NCI-H2171 treated with DMSO at 0.1 percent for 48 hours (cell line): Measurements from ENCODE around the gene TBC1D17.

Experiments used
- DNase-seq: peaks from one replicate; lab custom pipeline; 2025; lab: John Stamatoyannopoulos, UW

The TBC1D17 gene

GRCh38 chr19:49861541-49862378 is 15.7 kb upstream of the TBC1D17 start:
- no peak for DNase-seq

GRCh38 chr19:49862391-49863253 is 14.9 kb upstream of the TBC1D17 start:
- no peak for DNase-seq

GRCh38 chr19:49863254-49863934 is 14.1 kb upstream of the TBC1D17 start:
- no peak for DNase-seq

GRCh38 chr19:49863935-49864320 is 13.6 kb upstream of the TBC1D17 start:
- no peak for DNase-seq

GRCh38 chr19:49864890-49865289 is 12.6 kb upstream of the TBC1D17 start:
- no peak for DNase-seq

- DNase-seq: peak; percentile 92
Measured at GRCh38 chr19:49866933-49867782, 10.3 kb upstream of the TBC1D17 start, which contains the start of gene PNKP. Gene PNKP, minus strand, starts transcription at chr19:49867576. Its CDS starts 372 bp downstream, at chr19:49867204.

- no peak for DNase-seq
Measured at GRCh38 chr19:49869009-49869483, 8.5 kb upstream of the TBC1D17 start.

GRCh38 chr19:49869484-49870308 is 7.8 kb upstream of the TBC1D17 start:
- peak; percentile 100 for DNase-seq

GRCh38 chr19:49870309-49870901 is 7.1 kb upstream of the TBC1D17 start:
- DNase-seq: no peak

- DNase-seq: no peak
Measured at GRCh38 chr19:49871349-49871985, 6.0 kb upstream of the TBC1D17 start.

- no peak for DNase-seq
Measured at GRCh38 chr19:49872245-49873128, 5.0 kb upstream of the TBC1D17 start.

- no peak for DNase-seq
Measured at GRCh38 chr19:49873129-49873521, 4.4 kb upstream of the TBC1D17 start.

GRCh38 chr19:49873834-49874233 is 3.7 kb upstream of the TBC1D17 start:
- no peak for DNase-seq

- DNase-seq: no peak
Measured at GRCh38 chr19:49874503-49875157, 2.9 kb upstream of the TBC1D17 start.

GRCh38 chr19:49875177-49875576 is 2.3 kb upstream of the TBC1D17 start:
- DNase-seq: no peak

GRCh38 chr19:49875857-49876421 is 1.6 kb upstream of the TBC1D17 start:
- peak; percentile 48 for DNase-seq

GRCh38 chr19:49876422-49877019 is 981 bp upstream of the TBC1D17 start:
- peak; percentile 98 for DNase-seq
